ENCODE data around the gene BSDC1.

DNA sequence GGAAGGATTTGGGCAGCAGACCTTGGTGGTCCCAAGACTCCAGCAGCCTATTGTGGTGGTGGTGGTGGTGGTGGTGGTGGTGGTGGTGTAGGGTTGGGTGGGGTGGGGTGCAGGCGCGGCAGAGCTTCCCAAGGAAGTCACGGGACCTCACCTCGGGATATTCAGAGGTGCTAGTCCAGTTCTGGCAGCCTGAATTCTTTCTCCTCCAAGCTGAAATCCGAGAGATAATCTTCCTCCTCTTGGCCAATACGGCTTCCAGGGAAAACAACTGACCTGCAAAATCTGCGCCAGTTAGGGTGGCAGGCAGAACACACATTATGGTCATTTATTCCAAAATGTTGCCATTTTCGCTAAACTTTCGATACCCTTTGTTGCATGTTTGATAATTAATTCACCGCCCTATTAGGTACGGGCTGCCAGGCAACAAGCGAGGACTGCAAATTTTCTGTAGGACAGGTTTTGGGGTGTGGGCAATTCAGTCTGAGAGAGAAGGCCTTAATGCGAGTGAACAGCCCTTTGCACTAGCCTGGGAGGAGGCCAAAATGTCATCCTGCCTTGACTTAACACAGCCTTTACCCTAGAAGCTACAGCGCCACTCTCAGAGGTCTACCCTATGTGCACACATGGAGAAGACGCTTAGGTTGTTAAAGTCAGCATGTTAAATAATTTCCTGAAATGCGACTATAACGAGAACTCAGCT is 33.2 kb upstream of the BSDC1 start:
- TF ChIP-seq, protein P1, sequence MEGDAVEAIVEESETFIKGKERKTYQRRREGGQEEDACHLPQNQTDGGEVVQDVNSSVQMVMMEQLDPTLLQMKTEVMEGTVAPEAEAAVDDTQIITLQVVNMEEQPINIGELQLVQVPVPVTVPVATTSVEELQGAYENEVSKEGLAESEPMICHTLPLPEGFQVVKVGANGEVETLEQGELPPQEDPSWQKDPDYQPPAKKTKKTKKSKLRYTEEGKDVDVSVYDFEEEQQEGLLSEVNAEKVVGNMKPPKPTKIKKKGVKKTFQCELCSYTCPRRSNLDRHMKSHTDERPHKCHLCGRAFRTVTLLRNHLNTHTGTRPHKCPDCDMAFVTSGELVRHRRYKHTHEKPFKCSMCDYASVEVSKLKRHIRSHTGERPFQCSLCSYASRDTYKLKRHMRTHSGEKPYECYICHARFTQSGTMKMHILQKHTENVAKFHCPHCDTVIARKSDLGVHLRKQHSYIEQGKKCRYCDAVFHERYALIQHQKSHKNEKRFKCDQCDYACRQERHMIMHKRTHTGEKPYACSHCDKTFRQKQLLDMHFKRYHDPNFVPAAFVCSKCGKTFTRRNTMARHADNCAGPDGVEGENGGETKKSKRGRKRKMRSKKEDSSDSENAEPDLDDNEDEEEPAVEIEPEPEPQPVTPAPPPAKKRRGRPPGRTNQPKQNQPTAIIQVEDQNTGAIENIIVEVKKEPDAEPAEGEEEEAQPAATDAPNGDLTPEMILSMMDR (IDR thresholded peaks at IDR 0.05): no peak
- TF ChIP-seq NR1H2 (CRISPR knock-in tag; IDR thresholded peaks at IDR 0.05) (no peak), SMAD4 (CRISPR knock-in tag; IDR thresholded peaks at IDR 0.05) (no peak)
- TF ChIP-seq, protein P2, sequence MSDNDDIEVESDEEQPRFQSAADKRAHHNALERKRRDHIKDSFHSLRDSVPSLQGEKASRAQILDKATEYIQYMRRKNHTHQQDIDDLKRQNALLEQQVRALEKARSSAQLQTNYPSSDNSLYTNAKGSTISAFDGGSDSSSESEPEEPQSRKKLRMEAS (CRISPR knock-in tag; IDR thresholded peaks at IDR 0.05): no peak
- TF ChIP-seq, protein P3, sequence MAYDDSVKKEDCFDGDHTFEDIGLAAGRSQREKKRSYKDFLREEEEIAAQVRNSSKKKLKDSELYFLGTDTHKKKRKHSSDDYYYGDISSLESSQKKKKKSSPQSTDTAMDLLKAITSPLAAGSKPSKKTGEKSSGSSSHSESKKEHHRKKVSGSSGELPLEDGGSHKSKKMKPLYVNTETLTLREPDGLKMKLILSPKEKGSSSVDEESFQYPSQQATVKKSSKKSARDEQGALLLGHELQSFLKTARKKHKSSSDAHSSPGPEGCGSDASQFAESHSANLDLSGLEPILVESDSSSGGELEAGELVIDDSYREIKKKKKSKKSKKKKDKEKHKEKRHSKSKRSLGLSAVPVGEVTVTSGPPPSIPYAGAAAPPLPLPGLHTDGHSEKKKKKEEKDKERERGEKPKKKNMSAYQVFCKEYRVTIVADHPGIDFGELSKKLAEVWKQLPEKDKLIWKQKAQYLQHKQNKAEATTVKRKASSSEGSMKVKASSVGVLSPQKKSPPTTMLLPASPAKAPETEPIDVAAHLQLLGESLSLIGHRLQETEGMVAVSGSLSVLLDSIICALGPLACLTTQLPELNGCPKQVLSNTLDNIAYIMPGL (CRISPR knock-in tag; IDR thresholded peaks at IDR 0.05): no peak
- TF ChIP-seq, protein P4, sequence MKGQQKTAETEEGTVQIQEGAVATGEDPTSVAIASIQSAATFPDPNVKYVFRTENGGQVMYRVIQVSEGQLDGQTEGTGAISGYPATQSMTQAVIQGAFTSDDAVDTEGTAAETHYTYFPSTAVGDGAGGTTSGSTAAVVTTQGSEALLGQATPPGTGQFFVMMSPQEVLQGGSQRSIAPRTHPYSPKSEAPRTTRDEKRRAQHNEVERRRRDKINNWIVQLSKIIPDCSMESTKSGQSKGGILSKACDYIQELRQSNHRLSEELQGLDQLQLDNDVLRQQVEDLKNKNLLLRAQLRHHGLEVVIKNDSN (CRISPR knock-in tag; IDR thresholded peaks at IDR 0.05): no peak
